C4-2B (cell line): ENCODE measurements around the gene AFF3.

Experiments
- H3K27ac ChIP-seq: fragments of 450-650 bp; 2 replicates; pipeline ENCODE4 v1.5.1; 2017
- CTCF ChIP-seq: fragments of 450-650 bp; conservative IDR thresholded peaks from 2 replicates; pipeline ENCODE4 v1.5.1; 2017; ENCODE audit warnings: mild to moderate bottlenecking
- ZFX ChIP-seq: fragments of 450-650 bp; IDR thresholded peaks from 2 replicates; pipeline ENCODE4 v1.6.1; 2017

Gene AFF3

GRCh38 chr2:99659874-99660273 lies 482.5 kb downstream of the AFF3 start:
- TF ChIP-seq ZFX (no peak), CTCF (no peak)
- no peak overlapping the region for H3K27ac ChIP-seq

- TF ChIP-seq CTCF (no peak), ZFX (no peak)
- peak overlapping the region; percentile 50 for H3K27ac ChIP-seq
Observed at GRCh38 chr2:99657691-99658258, 484.6 kb downstream of the AFF3 start.

GRCh38 chr2:99656994-99657393 lies 485.4 kb downstream of the AFF3 start:
- TF ChIP-seq CTCF: no peak
- TF ChIP-seq ZFX: no peak
- H3K27ac ChIP-seq: peak overlapping the region; percentile 26; the same call in 1 of the 2 replicates

GRCh38 chr2:99653433-99653832 lies 489.0 kb downstream of the AFF3 start:
- TF ChIP-seq CTCF (no peak), ZFX (no peak)
- H3K27ac ChIP-seq: no peak overlapping the region

- TF ChIP-seq ZFX (no peak), CTCF (no peak)
- H3K27ac ChIP-seq: no peak overlapping the region
Observed at GRCh38 chr2:99652862-99653261, 489.5 kb downstream of the AFF3 start.

GRCh38 chr2:99651930-99652670 lies 490.3 kb downstream of the AFF3 start:
- TF ChIP-seq CTCF: no peak
- no peak for TF ChIP-seq ZFX
- H3K27ac ChIP-seq: no peak overlapping the region

GRCh38 chr2:99648906-99649789 lies 493.2 kb downstream of the AFF3 start:
- TF ChIP-seq CTCF (no peak), ZFX (no peak)
- H3K27ac ChIP-seq: no peak overlapping the region
